Activated naive CD8-positive, alpha-beta T cell treated with anti-CD3 and anti-CD28 coated beads, Interleukin-2, amount 10 ng/mL, durations not matched to agents 7 days and 5 days (primary cell): ENCODE measurements around the gene ANO2. TPM values are rescaled to one million over a fixed set of nuclear protein-coding genes. Genes with fewer than 3 reads are reported as not detected.

Experiments used
- ATAC-seq: fragments of 150-1000 bp; cut with Tn5 transposase; one replicate; pipeline ENCODE4 v1.10.0; 2021; ENCODE audit warnings: low read depth, moderate library complexity
- POLR2A ChIA-PET: fragments of 350-600 bp; sonication (Branson Sonifier 250); formaldehyde crosslinking; loops from one replicate; lab custom pipeline; 2021; ENCODE audit warnings: antibody characterized with exemption; lab: Charles Lee
- DNase-seq: peaks from one replicate; pipeline ENCODE4 v3.0.0; 2021
- H3K27ac Mint-ChIP-seq: one replicate; pipeline ENCODE4 v1.8.0; 2022; ENCODE audit warnings: mild to moderate bottlenecking, mixed read lengths
- H3K27me3 Mint-ChIP-seq: one replicate; pipeline ENCODE4 v1.8.0; 2022; ENCODE audit warnings: mild to moderate bottlenecking, moderate library complexity, mixed read lengths
- H3K36me3 Mint-ChIP-seq: one replicate; pipeline ENCODE4 v1.8.0; 2021; ENCODE audit warnings: mild to moderate bottlenecking, mixed read lengths
- H3K4me1 Mint-ChIP-seq: one replicate; pipeline ENCODE4 v1.8.0; 2021; ENCODE audit warnings: mixed read lengths
- H3K4me3 Mint-ChIP-seq: one replicate; pipeline ENCODE4 v1.8.0; 2022; ENCODE audit warnings: mild to moderate bottlenecking, moderate library complexity, mixed read lengths
- H3K9me3 Mint-ChIP-seq: one replicate; pipeline ENCODE4 v1.8.0; 2021; ENCODE audit warnings: mixed read lengths
- total RNA-seq, 2 experiments: library from RNA; stranded (reverse); gene quantifications; one replicate each; pipeline ENCODE4 v1.2.3, GENCODE V29; 2021

Gene ANO2
- total RNA-seq, 2 experiments from 2014 or later, result not detected

- H3K36me3 Mint-ChIP-seq, result no peaks in the 10 kb centered on the region
- POLR2A ChIA-PET, result no interaction called here
- H3K27ac Mint-ChIP-seq, result no peak overlapping the region
- H3K4me3 Mint-ChIP-seq, result no peak overlapping the region
- ATAC-seq (no peak), DNase-seq (no peak)
- H3K4me1 Mint-ChIP-seq, result no peaks in the 10 kb centered on the region
- H3K27me3 Mint-ChIP-seq, result peaks cover 1% of the 10 kb centered on the region
- no peaks in the 10 kb centered on the region for H3K9me3 Mint-ChIP-seq
Observed at GRCh38 chr12:5588591-5588990, 356.5 kb downstream of the ANO2 start.

GRCh38 chr12:5588176-5588575 lies 356.9 kb downstream of the ANO2 start:
- no peak for ATAC-seq
- Mint-ChIP-seq H3K9me3 (no peaks in the 10 kb centered on the region), H3K4me3 (no peak overlapping the region), H3K27ac (no peak overlapping the region), H3K4me1 (no peaks in the 10 kb centered on the region), H3K27me3 (peaks cover 1% of the 10 kb centered on the region), H3K36me3 (no peaks in the 10 kb centered on the region)
- no peak for DNase-seq
- POLR2A ChIA-PET, result no interaction called here

DNA sequence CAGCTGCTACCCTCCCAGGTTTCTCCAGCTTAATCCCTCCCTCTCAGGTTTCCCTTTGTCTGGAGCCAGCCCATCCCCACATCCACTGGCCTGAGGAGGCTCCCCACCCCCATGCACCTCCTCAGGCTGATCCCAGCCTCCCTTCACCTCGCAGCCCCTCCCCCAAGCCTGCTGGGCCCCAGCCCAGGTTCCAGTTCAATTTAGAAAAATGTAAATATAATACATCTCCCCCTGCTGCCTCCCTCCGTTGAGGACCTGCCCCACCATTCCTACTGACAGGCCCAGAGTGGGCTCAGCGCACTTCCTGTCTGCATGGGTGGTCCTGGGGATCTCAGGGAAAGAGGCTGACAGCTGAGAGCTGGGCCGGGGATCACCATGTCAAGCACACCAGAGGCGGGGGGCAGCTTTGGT lies 357.3 kb downstream of the ANO2 start:
- no peak overlapping the region for H3K27ac Mint-ChIP-seq
- no peak overlapping the region for H3K4me3 Mint-ChIP-seq
- peaks cover 1% of the 10 kb centered on the region for H3K27me3 Mint-ChIP-seq
- no peaks in the 10 kb centered on the region for H3K9me3 Mint-ChIP-seq
- H3K4me1 Mint-ChIP-seq, result no peaks in the 10 kb centered on the region
- no peaks in the 10 kb centered on the region for H3K36me3 Mint-ChIP-seq
- DNase-seq, result no peak
- POLR2A ChIA-PET, result no interaction called here
- no peak for ATAC-seq

- DNase-seq (no peak), ATAC-seq (no peak)
- no peaks in the 10 kb centered on the region for H3K36me3 Mint-ChIP-seq
- H3K27me3 Mint-ChIP-seq, result no peaks in the 10 kb centered on the region
- POLR2A ChIA-PET, result no interaction called here
- H3K4me3 Mint-ChIP-seq, result no peak overlapping the region
- no peaks in the 10 kb centered on the region for H3K4me1 Mint-ChIP-seq
- H3K9me3 Mint-ChIP-seq, result no peaks in the 10 kb centered on the region
- H3K27ac Mint-ChIP-seq, result no peak overlapping the region
Observed at GRCh38 chr12:5586201-5586600, 358.9 kb downstream of the ANO2 start.

GRCh38 chr12:5585178-5585577 lies 359.9 kb downstream of the ANO2 start:
- Mint-ChIP-seq H3K36me3 (no peaks in the 10 kb centered on the region), H3K4me1 (no peaks in the 10 kb centered on the region), H3K27ac (no peak overlapping the region), H3K4me3 (no peak overlapping the region), H3K27me3 (no peaks in the 10 kb centered on the region), H3K9me3 (no peaks in the 10 kb centered on the region)
- POLR2A ChIA-PET, result no interaction called here
- ATAC-seq (no peak), DNase-seq (no peak)

DNA sequence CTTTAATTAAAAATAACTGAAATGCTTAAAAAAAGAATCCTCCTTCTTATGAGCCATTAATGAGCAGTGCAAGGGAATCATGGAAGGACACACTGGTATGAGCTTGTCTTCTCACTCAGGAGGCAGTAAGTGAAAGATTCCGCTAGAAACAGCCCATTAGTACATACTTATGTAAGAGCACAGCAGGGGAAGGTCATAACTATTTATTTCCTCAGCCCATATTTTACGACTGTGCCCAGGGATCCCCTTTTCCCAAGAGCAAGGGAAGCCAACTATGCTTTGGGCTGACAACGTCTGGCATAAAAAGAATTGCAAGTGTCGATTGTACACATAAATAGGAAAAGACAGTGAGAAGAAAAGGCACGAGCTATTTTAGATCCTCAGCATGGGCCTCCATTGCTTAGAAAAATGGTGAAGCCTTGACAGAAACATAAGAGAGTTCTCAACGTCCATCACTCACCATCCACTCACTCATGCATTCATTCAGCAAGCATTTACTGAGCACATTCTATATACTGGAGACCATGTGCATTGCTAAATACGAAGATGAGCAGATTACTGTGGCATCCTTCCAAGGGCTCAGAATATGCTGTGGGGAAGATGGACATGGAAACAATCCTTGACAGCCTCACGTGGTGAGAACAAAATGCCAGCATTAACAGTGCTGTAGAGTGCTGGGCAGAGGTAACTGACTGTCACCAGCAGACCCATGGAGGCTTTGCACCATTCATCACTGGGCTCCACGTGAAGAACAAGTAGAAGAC lies 360.5 kb downstream of the ANO2 start:
- Mint-ChIP-seq H3K27me3 (no peaks in the 10 kb centered on the region), H3K9me3 (no peaks in the 10 kb centered on the region), H3K27ac (no peak overlapping the region), H3K4me3 (no peak overlapping the region), H3K36me3 (no peaks in the 10 kb centered on the region), H3K4me1 (no peaks in the 10 kb centered on the region)
- no peak for DNase-seq
- POLR2A ChIA-PET, result no interaction called here
- no peak for ATAC-seq

DNA sequence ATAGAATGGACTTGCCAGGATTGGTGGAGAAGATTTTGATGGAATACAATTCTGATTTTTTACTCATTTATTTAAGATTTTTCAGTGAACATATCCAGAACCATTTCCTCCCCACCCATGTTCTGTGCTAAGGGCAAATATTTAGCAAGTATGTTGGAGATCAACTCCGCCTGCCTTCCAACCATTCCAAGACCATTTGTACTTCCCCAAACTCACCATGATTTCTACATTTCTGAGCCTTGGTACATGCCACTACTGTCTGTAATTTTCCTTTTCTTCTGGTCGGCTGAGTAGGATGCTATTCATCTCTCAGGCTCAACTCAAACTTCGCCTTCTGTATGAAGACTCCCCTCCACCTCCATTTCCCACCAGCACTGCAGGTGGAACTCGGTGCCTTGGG lies 362.5 kb downstream of the ANO2 start:
- Mint-ChIP-seq H3K27ac (no peak overlapping the region), H3K9me3 (no peaks in the 10 kb centered on the region), H3K36me3 (no peaks in the 10 kb centered on the region), H3K4me1 (no peaks in the 10 kb centered on the region), H3K27me3 (no peaks in the 10 kb centered on the region), H3K4me3 (no peak overlapping the region)
- ATAC-seq (no peak), DNase-seq (no peak)
- POLR2A ChIA-PET, result no interaction called here

DNA sequence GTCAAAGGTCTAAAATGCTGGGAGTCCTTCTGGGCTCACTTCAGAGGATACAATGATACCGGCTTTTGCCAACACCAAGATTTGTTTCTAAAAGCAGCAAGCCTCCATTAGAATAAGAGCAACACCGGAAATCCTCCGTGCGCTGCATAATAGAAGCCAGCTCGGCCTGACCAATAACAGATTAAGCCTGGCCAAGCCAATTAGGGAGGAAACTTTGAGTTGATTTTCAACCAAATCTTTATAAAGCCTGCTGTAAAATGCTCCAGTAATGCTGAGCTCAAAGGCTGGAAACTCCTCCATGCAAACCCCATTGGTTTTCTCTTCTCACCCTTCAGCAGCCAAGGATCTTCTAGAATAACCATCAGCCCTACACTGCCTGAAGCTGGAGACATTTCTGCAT lies 363.0 kb downstream of the ANO2 start:
- no peak for ATAC-seq
- Mint-ChIP-seq H3K4me3 (no peak overlapping the region), H3K27ac (no peak overlapping the region), H3K36me3 (no peaks in the 10 kb centered on the region), H3K9me3 (no peaks in the 10 kb centered on the region), H3K4me1 (no peaks in the 10 kb centered on the region), H3K27me3 (no peaks in the 10 kb centered on the region)
- POLR2A ChIA-PET, result no interaction called here
- no peak for DNase-seq

- Mint-ChIP-seq H3K27ac (no peak overlapping the region), H3K4me3 (no peak overlapping the region), H3K4me1 (no peaks in the 10 kb centered on the region), H3K27me3 (no peaks in the 10 kb centered on the region), H3K36me3 (no peaks in the 10 kb centered on the region), H3K9me3 (no peaks in the 10 kb centered on the region)
- POLR2A ChIA-PET, result no interaction called here
- DNase-seq (no peak), ATAC-seq (no peak)
Observed at GRCh38 chr12:5581616-5582015, 363.4 kb downstream of the ANO2 start.

DNA sequence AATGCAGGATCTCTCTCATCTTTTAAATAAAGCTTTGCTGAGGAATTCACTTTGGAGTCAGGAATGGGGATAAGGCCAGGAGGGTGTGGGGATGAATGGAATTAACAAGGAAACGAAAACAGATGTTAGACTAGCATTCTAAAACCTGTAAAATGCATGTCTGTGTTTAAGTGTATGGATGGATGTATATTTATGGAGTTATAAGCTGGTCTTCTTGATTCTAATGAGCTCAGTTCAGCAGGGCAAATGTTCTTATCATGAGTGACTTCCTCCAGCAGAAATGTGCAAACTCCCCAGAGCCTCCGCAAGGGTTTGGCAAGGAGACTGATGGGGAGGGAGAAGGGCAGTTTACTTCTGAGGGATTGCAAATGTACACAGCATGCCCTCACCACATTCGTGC lies 364.0 kb downstream of the ANO2 start:
- no peak overlapping the region for H3K4me3 Mint-ChIP-seq
- no peaks in the 10 kb centered on the region for H3K4me1 Mint-ChIP-seq
- POLR2A ChIA-PET, result no interaction called here
- no peak for DNase-seq
- no peaks in the 10 kb centered on the region for H3K9me3 Mint-ChIP-seq
- no peak overlapping the region for H3K27ac Mint-ChIP-seq
- H3K27me3 Mint-ChIP-seq, result no peaks in the 10 kb centered on the region
- no peak for ATAC-seq
- H3K36me3 Mint-ChIP-seq, result no peaks in the 10 kb centered on the region

GRCh38 chr12:5578775-5579174 lies 366.3 kb downstream of the ANO2 start:
- Mint-ChIP-seq H3K27me3 (no peaks in the 10 kb centered on the region), H3K9me3 (no peaks in the 10 kb centered on the region), H3K4me3 (no peak overlapping the region), H3K36me3 (no peaks in the 10 kb centered on the region), H3K27ac (no peak overlapping the region), H3K4me1 (no peaks in the 10 kb centered on the region)
- DNase-seq (no peak), ATAC-seq (no peak)
- POLR2A ChIA-PET, result no interaction called here

- no peak for ATAC-seq
- DNase-seq, result no peak
- Mint-ChIP-seq H3K36me3 (no peaks in the 10 kb centered on the region), H3K27me3 (no peaks in the 10 kb centered on the region), H3K4me1 (no peaks in the 10 kb centered on the region), H3K9me3 (no peaks in the 10 kb centered on the region), H3K4me3 (no peak overlapping the region), H3K27ac (no peak overlapping the region)
- POLR2A ChIA-PET, result no interaction called here
Observed at GRCh38 chr12:5577741-5578140, 367.3 kb downstream of the ANO2 start.

GRCh38 chr12:5577211-5577612 lies 367.8 kb downstream of the ANO2 start:
- Mint-ChIP-seq H3K36me3 (no peaks in the 10 kb centered on the region), H3K4me1 (no peaks in the 10 kb centered on the region), H3K27ac (no peak overlapping the region), H3K9me3 (no peaks in the 10 kb centered on the region), H3K27me3 (no peaks in the 10 kb centered on the region), H3K4me3 (no peak overlapping the region)
- no peak for DNase-seq
- no peak for ATAC-seq
- POLR2A ChIA-PET, result no interaction called here

GRCh38 chr12:5575987-5576386 lies 369.1 kb downstream of the ANO2 start:
- ATAC-seq (no peak), DNase-seq (no peak)
- Mint-ChIP-seq H3K27me3 (no peaks in the 10 kb centered on the region), H3K9me3 (no peaks in the 10 kb centered on the region), H3K27ac (no peak overlapping the region), H3K4me1 (no peaks in the 10 kb centered on the region), H3K4me3 (no peak overlapping the region), H3K36me3 (no peaks in the 10 kb centered on the region)
- POLR2A ChIA-PET, result no interaction called here

GRCh38 chr12:5575232-5575631 lies 369.8 kb downstream of the ANO2 start:
- Mint-ChIP-seq H3K9me3 (no peaks in the 10 kb centered on the region), H3K36me3 (no peaks in the 10 kb centered on the region), H3K4me3 (no peak overlapping the region), H3K27ac (no peak overlapping the region), H3K27me3 (no peaks in the 10 kb centered on the region), H3K4me1 (no peaks in the 10 kb centered on the region)
- DNase-seq (no peak), ATAC-seq (no peak)
- POLR2A ChIA-PET, result no interaction called here
